HG02759 (cell line): Measurements from ENCODE around the gene MARCHF5.
"Not testable (repeated sequence)": the region's sequence is repeated elsewhere in the genome, so short reads cannot be mapped to it uniquely, and the experiment has no call there.

Experiments used
- ATAC-seq: cut with Tn5 transposase; IDR thresholded peaks from one replicate; pipeline ENCODE4 v1.9.1; 2021; ENCODE audit warnings: mild to moderate bottlenecking, moderate library complexity; ENCODE audit not compliant: unreplicated experiment

Gene MARCHF5

DNA sequence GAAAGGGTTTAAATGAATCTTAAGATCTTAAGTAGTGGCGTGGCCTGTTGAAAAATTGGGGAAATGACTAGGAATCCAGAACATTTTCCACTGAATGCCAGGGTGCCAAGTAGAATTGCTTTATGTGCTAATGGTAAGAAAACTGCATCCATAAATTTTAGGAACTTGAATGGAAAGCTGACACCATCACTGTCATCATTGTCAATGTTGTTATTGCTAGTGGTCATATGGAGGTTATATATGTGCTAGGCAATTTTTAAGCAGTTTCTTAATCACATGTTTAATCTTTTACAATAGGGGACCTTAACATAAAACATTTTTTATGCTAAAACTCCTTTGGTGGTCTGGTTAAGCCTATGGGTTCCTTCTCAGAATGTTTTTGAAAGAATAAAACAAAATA, 13.1 kb downstream of the MARCHF5 start:
- ATAC-seq, result no peak

DNA sequence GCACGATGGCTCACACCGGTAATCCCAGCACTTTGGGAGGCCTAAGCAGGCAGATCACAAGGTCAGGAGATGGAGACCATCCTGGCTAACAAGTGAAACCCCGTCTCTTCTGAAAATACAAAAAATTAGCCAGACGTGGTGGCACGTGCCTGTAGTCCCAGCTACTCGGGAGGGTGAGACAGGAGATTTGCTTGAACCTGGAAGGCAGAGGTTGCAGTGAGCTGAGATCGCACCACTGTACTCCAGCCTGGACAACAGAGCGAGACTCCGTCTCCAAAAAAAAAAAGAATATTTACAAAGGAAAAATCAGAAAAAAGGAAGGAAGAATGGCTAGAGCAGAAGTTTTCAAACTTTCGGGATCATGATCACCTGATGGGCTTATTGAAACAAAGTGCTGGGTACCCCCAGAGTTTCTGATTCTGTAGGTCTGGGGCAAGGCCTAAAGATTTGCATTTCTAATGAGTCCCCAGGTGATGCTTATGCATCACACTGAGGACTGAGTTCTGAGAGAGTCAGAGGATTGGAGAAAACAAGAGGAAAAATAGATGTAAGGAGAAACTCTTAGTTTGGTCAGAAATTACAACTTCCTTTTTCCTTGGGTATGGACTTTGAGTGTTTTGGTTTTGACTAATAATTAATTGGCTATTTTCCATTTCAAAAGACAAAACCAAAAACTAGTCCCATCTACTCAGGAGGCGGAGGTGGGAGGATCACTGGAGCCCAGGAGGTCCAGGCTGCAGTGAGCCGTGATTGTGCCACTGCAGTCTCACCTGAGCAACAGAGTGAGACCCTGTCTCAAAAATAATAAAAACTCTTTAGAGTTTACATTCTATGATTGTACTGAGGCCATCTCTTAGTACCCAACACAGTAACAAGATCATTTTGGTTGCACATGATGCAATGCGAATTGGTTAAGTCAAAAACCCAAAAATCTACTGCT, 14.4 kb downstream of the MARCHF5 start:
- no peak for ATAC-seq

DNA sequence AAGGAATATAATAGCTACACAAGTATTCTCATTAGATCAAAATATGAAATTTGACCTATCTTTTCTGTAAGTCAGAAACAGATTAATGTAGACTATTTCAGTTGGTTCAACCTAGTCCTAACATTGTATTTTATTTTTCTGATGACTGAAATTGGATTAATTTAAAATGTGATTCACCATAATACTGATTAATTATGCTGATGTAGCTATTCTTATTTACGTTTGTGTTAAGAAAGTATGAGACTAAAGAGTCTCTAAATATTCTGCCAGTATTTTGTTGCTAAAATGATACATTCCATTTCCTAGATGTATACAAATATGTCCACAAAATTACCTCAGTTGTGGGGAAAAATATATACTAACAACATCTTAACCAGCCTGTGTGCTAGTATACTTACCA, 18.3 kb downstream of the MARCHF5 start:
- no peak for ATAC-seq

DNA sequence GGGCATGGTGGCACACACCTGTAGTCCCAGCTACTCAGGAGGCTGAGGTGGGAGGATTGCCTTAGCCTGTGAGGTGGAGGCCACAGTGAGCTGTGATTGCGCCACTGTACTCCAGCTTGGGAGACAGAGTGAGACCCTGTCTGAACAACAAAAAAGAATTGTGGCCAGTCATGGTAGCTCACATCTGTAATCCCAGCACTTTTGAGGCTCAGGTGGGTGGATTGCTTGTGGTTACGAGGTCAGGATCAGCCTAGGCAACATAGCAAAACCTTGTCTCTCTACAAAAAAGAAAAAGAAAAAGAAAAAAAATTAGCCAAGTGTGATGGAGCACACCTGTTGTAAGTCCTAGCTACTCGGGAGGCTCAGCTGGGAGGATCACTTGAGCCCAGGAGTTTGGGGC, 22.8 kb downstream of the MARCHF5 start:
- ATAC-seq, result no peak

DNA sequence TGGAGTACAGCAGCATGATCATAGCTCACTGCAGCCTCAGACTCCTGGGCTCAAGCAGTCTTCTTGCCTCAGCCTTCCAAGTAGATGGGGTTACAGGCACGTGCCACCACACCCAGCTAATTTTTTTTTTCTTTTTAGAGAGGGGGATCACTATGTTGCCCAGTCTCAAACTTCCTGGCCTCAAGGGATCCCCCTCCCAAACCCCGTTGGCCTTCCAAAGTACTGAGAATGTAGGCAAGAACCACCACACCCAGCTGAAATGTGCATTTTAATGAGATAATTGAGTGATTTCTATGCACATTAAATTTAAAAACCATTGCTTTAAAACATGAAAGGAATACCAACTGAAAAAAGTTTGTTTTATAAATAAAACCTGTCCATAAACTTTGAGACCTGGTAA, 25.6 kb downstream of the MARCHF5 start:
- ATAC-seq, result no peak

DNA sequence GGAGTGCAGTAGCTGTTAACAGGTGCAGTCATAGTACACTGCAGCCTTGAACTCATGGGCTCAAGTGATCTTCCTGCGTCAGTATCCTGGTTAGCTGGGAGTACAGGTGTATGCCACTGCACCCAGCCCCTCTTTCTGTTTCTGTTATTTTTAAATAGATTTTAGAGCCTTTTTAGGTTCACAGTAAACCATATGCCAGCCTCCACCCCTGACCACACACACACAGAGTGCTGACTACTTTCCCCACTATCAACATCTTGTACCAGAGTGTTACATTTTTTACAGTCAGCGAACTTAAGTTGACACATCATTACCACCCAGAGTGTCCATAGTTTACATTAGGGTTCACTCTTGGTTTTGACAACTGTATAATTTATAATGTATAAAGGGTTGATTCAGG, 32.1 kb downstream of the MARCHF5 start:
- ATAC-seq, result no peak

DNA sequence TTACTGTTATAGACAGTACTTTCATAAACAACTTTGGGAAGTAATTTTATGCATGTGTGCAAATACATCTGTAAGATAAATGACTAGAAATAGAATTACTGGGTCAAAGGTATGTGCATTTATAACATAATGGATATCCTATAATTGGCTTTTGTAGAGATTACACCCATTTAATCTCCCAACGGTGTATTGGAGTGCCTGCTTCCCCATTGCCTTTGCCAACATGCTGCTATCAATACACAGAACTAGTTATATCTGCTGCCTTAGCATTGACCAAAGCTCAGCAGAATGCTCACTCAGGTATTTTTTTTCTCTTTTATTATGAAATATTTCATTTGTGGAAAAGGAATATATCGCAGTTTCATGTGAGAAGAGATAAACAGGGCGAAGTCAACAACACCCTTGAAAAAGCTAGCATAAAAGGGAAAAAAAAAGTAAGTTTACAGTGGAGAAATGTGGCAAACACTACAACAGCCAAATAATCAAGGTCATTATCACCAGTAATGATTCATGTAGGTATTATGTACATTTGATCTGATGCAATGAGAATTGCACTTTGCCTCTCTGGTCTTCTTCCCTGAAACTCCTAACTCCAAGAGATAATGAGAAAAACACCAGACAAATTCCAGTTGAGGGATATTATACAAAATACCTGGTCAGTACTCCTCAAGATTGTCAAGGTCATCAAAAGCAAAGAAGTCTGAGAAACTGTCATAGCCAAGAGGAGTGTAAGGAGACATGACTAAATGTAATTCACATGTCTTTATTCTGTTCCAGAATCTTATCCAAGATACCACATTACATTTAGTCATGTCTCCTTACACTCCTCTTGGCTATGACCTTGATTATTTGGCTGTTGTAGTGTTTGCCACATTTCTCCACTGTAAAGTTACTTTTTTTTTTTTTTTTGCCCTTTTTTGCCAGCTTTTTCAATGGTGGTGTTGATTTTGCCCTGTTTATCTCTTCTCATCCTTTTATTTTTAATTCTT, 36.8 kb downstream of the MARCHF5 start:
- ATAC-seq, result no peak

DNA sequence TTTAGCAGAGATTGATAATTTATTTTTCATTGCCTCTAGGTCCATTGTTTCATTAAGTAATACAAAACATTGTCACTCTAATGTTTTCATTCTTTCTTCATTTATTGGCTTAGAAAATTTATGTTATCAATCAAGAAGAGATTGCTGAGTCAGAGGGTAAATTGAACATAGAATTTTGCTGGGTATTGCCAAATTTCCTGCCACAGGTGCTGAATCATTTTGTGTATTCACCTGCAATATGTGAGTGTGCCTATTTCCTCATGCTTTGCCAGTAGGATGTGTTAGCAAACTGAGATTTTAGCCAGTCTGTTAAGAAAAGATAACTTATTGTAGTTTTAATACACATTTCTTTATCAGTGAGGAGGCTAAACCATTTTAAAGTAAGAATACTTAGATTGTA, 38.0 kb downstream of the MARCHF5 start:
- no peak for ATAC-seq

DNA sequence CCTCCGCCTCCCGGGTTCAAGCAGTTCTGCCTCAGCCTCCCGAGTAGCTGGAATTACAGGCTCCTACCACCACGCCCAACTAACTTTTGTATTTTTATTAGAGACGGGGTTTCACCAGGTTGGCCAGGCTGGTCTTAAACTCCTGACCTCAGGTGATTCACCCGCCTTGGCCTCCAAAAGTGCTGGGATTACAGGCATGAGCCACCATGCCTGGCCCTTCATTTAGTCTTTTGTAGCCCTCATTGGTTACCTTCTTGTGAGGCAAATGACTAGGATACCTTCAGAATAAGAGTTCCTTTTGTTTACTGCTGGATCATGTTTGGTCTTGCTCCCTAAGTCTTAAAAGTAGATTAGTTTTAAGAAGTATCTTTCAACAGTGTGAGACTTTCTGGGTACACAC, 39.0 kb downstream of the MARCHF5 start:
- not testable (repeated sequence) for ATAC-seq

DNA sequence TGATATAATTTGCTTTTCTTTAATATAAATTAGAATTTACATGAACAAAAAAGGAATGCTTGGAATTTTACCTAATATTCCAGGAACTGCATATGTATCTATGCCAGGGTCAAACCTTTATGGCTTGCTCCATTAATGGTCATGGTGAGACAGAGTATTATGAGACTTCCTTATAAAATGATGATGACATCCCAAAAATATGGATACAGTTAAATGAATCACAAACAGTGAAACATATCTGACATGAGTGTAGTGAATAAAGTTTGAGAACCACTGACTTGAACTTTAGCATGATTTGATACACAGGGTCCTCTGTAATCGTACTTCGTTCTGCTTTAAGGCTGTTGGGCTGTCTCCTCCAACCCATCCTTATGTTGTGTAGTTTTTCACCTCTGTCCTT, 51.8 kb downstream of the MARCHF5 start:
- no peak for ATAC-seq

DNA sequence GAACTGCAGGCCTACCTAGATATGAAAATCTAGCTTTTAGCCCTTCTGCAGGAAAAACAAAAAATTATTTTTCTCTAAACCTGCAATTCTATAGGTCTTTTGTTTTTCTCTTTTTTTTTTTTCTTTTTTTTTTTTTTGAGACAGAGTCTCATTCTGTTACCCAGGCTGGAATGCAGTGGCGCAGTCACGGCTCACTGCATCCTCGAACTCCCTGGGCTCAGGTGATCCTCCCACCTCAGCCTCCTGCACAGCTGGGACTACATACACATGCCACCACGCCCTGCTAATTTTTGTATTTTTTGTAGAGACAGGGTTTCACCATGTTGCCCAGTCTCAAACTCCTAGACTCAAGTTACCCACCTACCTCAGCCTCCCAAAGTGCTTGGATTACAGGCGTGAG, 54.6 kb downstream of the MARCHF5 start:
- not testable (repeated sequence) for ATAC-seq

DNA sequence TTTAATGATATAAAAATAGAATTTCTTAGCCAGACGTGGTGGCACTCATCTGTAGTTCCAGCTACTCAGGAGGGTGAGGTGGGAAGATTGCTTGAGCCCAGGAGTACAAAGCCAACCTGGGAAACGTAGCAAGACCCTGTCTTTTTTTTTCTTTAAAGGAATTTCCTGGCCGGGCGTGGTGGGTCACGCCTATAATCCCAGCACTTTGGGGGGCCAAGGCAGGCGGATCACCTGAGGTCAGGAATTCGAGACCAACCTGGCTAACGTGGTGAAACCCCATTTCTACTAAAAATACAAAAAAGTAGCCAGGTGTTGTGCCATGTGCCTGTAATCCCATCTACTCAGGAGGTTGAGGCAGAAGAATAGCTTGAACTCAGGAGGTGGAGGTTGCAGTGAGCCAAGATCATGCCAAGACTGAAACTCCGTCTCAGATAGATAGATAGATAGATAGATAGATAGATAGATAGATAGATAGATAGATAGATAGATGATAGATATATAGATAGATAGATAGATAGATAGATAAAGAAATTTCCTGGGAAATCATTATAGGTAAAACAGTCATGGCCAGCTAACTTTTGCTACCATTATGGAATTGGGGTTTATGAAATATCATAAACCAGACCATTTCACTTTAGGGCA, 56.2 kb downstream of the MARCHF5 start:
- ATAC-seq, result not testable (repeated sequence)

DNA sequence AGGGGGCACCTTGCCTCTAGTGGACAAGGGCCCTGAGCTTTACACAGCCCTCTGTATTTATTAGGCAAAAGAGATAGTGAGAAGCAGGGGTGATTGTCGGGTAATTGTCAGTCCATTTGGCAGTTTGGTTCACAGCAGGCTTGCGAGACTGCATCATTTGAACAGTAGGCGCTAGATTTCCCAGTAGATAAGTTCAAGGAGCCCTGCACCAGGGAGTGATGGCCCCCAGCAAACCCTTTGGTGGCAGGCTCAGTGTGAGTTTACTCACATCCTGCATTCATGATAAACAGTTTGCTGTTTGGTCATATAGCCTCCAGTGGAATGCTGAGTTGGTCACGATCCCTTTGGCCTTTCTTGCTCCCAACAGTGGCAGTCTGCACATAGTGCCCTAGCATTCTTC, 59.4 kb downstream of the MARCHF5 start:
- ATAC-seq, result no peak

DNA sequence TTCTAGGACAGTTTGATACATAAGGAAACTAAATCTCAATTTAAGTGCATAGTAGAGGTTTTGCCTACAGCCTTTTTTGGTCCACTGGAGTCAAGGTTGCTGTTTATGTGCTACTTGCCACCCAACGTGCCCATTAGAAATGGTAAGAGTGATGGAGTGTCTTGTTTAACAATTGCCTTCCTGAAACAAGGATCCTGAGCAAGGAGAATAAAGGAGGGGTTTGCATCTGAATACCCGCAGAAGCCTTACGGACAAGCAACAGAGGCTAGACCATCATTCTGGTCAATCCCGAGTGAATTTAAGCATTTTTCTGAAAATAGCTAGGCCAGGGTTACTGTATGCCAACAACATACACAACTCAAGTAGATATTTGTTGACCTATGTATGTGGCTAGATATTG, 63.6 kb downstream of the MARCHF5 start:
- no peak for ATAC-seq

DNA sequence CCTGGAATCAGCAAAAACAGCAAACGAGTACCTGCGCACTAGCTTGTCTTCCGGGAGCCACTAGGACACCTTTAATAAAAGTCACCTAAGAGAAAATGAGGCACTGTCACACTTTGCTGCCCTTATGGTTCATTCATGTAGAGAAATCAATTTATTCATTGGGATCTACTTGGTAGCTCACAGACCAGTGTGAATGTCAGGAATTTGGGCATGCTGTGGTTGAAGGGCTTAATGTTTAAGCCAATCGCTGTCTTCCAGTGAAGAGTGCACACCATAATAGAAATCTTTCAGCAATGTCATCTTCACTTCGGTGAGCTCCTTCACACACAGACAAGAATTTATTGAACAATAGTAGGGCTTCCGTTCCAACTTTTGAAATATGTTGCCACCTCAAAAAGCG, 65.1 kb downstream of the MARCHF5 start:
- no peak for ATAC-seq

DNA sequence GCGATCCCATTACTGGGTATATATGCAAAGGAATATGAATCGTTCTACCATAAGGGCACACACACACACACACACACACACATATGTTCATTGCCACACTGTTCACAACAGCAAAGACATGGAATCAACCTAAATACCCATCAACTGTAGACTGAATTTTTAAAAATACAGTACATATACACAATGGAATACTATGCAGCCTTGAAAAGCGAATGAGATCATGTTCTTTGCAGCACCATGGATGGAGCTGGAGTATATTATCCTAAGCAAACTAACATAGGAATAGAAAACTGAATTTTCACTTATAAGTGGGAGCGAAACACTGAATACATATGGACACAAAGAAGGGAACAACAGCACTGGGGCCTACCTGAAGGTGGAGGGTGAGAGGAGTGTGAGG, 72.5 kb downstream of the MARCHF5 start:
- no peak for ATAC-seq

DNA sequence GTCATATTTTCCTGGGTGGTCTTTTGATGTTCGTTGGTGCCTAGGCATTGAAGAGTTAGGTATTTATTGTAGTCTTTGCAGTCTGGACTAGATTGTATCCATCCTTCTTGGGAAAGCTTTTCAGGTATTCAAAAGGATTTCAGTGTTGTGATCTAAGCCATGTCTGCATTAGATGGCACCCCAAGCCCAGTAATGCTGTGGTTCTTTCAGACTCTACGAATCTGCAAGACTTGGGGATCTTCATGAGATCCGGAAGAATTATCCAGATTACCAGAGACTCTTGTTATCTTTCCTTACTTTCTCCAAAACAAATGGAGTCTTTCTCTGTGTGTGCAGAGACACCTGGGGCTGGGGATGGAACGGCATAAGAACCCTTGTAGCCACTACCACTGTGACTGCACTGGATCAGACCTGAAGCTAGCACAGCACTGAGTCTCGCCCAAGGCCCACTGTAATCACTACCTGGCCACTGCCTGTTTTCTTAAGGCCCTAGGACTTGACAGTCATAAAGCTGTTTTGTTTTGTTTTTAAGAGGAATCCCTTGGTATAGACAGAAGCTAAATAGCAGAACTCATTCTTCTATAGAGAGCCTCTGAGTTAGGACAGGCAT, 75.5 kb downstream of the MARCHF5 start:
- ATAC-seq, result no peak

DNA sequence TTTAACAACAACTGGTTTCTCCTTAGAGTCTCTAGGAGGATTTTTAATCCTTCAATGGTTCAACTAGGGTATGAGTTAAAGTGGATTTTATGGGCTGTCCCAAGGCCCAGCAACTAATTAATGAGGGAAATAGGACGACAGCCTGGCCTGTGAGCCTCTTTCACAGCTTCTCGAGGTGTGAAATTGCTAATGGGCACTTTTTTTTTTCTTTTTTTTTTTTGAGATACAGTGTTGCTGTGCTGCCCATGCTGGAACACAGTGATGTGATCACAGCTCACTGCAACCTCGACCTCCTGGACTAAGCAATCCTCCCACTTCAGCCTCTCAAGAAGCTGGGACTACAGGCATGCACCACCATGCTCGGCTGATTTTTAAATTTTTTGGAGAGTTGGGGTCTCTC, 87.0 kb downstream of the MARCHF5 start:
- ATAC-seq, result no peak

DNA sequence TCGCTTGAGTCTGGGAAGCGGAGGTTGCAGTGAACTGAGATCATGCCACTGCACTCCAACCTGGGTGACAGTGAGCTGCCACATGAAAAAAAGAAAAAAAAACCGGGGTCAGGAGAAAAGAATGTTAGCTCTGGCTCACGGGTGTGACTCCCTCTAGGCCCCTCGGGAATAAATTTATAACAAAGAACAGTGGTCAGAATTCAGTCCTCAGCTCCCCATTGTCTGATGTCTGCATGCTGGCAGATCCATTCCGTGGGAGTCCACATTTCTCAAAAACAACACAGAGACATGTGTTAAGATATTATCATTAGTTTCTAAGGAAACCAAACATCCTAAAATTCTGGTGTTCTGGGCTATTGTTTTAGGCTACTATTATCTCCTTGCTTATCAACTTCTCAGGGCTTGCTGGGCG, 90.6 kb downstream of the MARCHF5 start:
- ATAC-seq, result no peak

DNA sequence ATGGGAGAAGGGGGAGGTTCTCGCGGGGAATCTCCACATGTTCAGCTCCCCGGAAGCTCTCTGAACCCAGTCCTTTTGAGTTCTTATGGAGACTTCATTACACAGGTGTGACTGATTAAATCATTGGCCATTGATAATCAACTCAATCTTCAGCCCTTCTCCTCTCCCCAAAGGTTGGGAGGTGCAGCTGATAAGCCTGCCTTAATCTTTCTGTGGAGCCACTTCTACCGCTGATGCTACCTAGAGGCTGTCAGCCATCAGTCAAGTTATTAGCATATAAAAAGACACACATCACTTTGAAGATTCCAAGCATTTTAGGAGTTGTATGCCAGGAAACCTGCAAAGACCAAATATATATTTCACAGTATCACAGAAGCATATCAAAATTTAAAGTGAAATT, 91.7 kb downstream of the MARCHF5 start:
- ATAC-seq, result no peak

DNA sequence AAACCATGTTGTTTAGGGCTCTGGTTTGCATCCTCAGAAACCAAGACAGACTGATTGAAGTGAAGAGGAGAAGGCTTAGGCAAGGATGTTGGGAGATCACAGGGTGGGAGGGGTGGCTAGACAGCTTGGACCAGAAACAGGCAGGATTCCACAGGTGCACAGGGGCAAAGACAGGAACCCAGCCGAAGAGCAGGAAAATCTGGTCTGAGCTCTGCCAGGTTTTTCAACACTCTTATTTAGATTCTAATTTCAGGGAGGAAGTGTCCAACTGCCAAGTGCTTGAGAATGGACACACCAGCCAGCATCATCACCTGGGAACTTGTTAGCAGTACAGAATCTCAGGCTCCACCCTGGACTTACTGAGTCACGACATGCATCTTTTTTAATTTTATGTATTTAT, 93.8 kb downstream of the MARCHF5 start:
- ATAC-seq, result no peak
